IMR-90 (cell line): ENCODE data around the gene TRIM47. TPM values are rescaled to one million over a fixed set of nuclear protein-coding genes. Genes with fewer than 3 reads are reported as not detected.

Experiments
- ATAC-seq: fragments of 200-7000 bp; cut with Tn5 transposase; 2 replicates; pipeline ENCODE4 v1.9.1; 2020; ENCODE audit warnings: low read depth, mild to moderate bottlenecking, moderate library complexity
- BruUV-seq: library from RNA; stranded (reverse); fragments of 400-500 nt; replicated peaks from 2 replicates; lab custom pipeline; 2021; lab: Mats Ljungman, UMichigan
- CTCF ChIA-PET: fragments of 300-600 bp; formaldehyde crosslinking; extraction: SDS; loops from one replicate; lab custom pipeline; 2021; ENCODE audit warnings: antibody characterized with exemption; lab: Yijun Ruan, JAX
- POLR2A ChIA-PET: fragments of 300-600 bp; sonication (Branson Sonifier 250); formaldehyde crosslinking; loops from one replicate; lab custom pipeline; 2022; ENCODE audit warnings: antibody characterized with exemption; ENCODE audit not compliant: unreplicated experiment; lab: Charles Lee
- DNase-seq: peaks from one replicate; pipeline ENCODE4 v3.0.0; 2013
- H2AFZ ChIP-seq: replicated peaks from 2 replicates; pipeline ENCODE3; 2013; ENCODE audit warnings: low read length, mild to moderate bottlenecking; ENCODE audit not compliant: poor library complexity
- H2AK5ac ChIP-seq: 2 replicates; pipeline ENCODE4 v1.6.1; 2013; ENCODE audit warnings: low read depth, low read length, inconsistent platforms
- H2AK9ac ChIP-seq: replicated peaks from 2 replicates; pipeline ENCODE3; 2013; ENCODE audit warnings: mild to moderate bottlenecking, low read depth, low read length, moderate library complexity; ENCODE audit not compliant: poor library complexity
- H2BK120ac ChIP-seq: 2 replicates; pipeline ENCODE4 v1.6.1; 2013; ENCODE audit warnings: low read depth, low read length, inconsistent platforms
- H2BK15ac ChIP-seq: 3 replicates; pipeline ENCODE4 v1.6.1; 2013; ENCODE audit warnings: low read depth, low read length, inconsistent platforms
- H2BK20ac ChIP-seq: 2 replicates; pipeline ENCODE4 v1.6.1; 2013; ENCODE audit warnings: low read depth, mild to moderate bottlenecking, inconsistent platforms, low read length, moderate library complexity
- H2BK5ac ChIP-seq: 2 replicates; pipeline ENCODE4 v1.6.1; 2013; ENCODE audit warnings: mild to moderate bottlenecking, low read depth, low read length, inconsistent platforms; ENCODE audit not compliant: poor library complexity, severe bottlenecking
- H3K14ac ChIP-seq: replicated peaks from 2 replicates; pipeline ENCODE4 v1.6.1; 2013; ENCODE audit warnings: low read depth, low read length, inconsistent platforms
- H3K18ac ChIP-seq: 2 replicates; pipeline ENCODE4 v1.6.1; 2013; ENCODE audit warnings: low read depth, low read length, control low read depth
- H3K23ac ChIP-seq: 2 replicates; pipeline ENCODE4 v1.6.1; 2013; ENCODE audit warnings: low read depth, low read length, inconsistent platforms
- H3K27ac ChIP-seq: 2 replicates; pipeline ENCODE4 v1.5.1; 2013; ENCODE audit warnings: mild to moderate bottlenecking, control low read depth, low read length; ENCODE audit not compliant: insufficient read depth
- H3K27me3 ChIP-seq: 2 replicates; pipeline ENCODE4 v1.6.1; 2013; ENCODE audit warnings: low read length; ENCODE audit not compliant: control insufficient read depth, insufficient read depth
- H3K36me3 ChIP-seq: 2 replicates; pipeline ENCODE4 v1.6.1; 2013; ENCODE audit warnings: low read length, mixed read lengths; ENCODE audit not compliant: control insufficient read depth, insufficient read depth
- H3K4ac ChIP-seq: 2 replicates; pipeline ENCODE4 v1.6.1; 2013; ENCODE audit warnings: low read depth, low read length, inconsistent platforms
- H3K4me1 ChIP-seq: 2 replicates; pipeline ENCODE4 v1.6.1; 2013; ENCODE audit warnings: low read length, mixed read lengths; ENCODE audit not compliant: control insufficient read depth, insufficient read depth
- H3K4me2 ChIP-seq: 2 replicates; pipeline ENCODE4 v1.6.1; 2013; ENCODE audit warnings: low read depth, mild to moderate bottlenecking, control low read depth, low read length, moderate library complexity
- H3K4me3 ChIP-seq: 2 replicates; pipeline ENCODE4 v1.5.1; 2013; ENCODE audit warnings: low read depth, mild to moderate bottlenecking, control low read depth, low read length, moderate library complexity; ENCODE audit not compliant: insufficient read depth
- H3K56ac ChIP-seq: 2 replicates; pipeline ENCODE4 v1.6.1; 2013; ENCODE audit warnings: low read length, inconsistent platforms; ENCODE audit not compliant: insufficient read depth; ENCODE audit errors: extremely low read depth
- H3K79me1 ChIP-seq, 2 experiments: 2 replicates each; pipeline ENCODE4 v1.6.1; 2013; ENCODE audit warnings: low read length in 2 of 2, inconsistent platforms in 1 of 2, low read depth in 1 of 2
- H3K9ac ChIP-seq: 2 replicates; pipeline ENCODE4 v1.6.1; 2013; ENCODE audit warnings: low read depth, low read length, control low read depth
- H3K9me1 ChIP-seq: 2 replicates; pipeline ENCODE4 v1.6.1; 2013; ENCODE audit warnings: low read length, inconsistent platforms; ENCODE audit not compliant: insufficient read depth
- H3K9me3 ChIP-seq: 2 replicates; pipeline ENCODE4 v1.6.1; 2013; ENCODE audit warnings: low read length; ENCODE audit not compliant: control insufficient read depth, insufficient read depth
- H4K20me1 ChIP-seq: 2 replicates; pipeline ENCODE4 v1.6.1; 2013; ENCODE audit warnings: low read length, inconsistent platforms; ENCODE audit not compliant: insufficient read depth
- H4K5ac ChIP-seq: 2 replicates; pipeline ENCODE4 v1.6.1; 2013; ENCODE audit warnings: mild to moderate bottlenecking, low read depth, low read length, control low read depth
- H4K8ac ChIP-seq, 2 experiments: 2 replicates each; pipeline ENCODE4 v1.6.1; 2013; ENCODE audit warnings: low read depth in 2 of 2, low read length in 2 of 2, control low read depth in 1 of 2, inconsistent platforms in 1 of 2
- H4K91ac ChIP-seq: 2 replicates; pipeline ENCODE4 v1.6.1; 2013; ENCODE audit warnings: low read depth, low read length, inconsistent platforms; ENCODE audit not compliant: insufficient read depth
- BHLHE40 ChIP-seq: fragments of 150-350 bp; IDR thresholded peaks from 2 replicates; pipeline ENCODE4 v1.6.1; 2016; ENCODE audit warnings: mild to moderate bottlenecking, low read depth, low read length
- CEBPB ChIP-seq: IDR thresholded peaks from 2 replicates; pipeline ENCODE4 v1.6.1; 2012; ENCODE audit warnings: low read depth, low read length, improper control_type of control experiment
- FOS ChIP-seq: fragments of 150-350 bp; IDR thresholded peaks from 2 replicates; pipeline ENCODE4 v1.6.1; 2016; ENCODE audit warnings: low read depth, low read length
- MAZ ChIP-seq: IDR thresholded peaks from 2 replicates; pipeline ENCODE4 v1.6.1; 2012; ENCODE audit warnings: low read depth, mild to moderate bottlenecking, low read length, improper control_type of control experiment, moderate library complexity, borderline replicate concordance
- MXI1 ChIP-seq: IDR thresholded peaks from 2 replicates; pipeline ENCODE4 v1.6.1; 2012; ENCODE audit warnings: low read depth, mild to moderate bottlenecking, low read length, moderate library complexity, borderline replicate concordance
- NFE2L2 ChIP-seq: fragments of 150-350 bp; IDR thresholded peaks from 2 replicates; pipeline ENCODE4 v1.6.1; 2016; ENCODE audit warnings: low read depth, mild to moderate bottlenecking, low read length
- RCOR1 ChIP-seq: IDR thresholded peaks from 2 replicates; pipeline ENCODE4 v1.6.1; 2012; ENCODE audit warnings: mild to moderate bottlenecking, low read length, improper control_type of control experiment; ENCODE audit not compliant: insufficient replicate concordance
- SMC3 ChIP-seq: fragments of 150-350 bp; IDR thresholded peaks from 2 replicates; pipeline ENCODE4 v1.6.1; 2016; ENCODE audit warnings: low read depth, mild to moderate bottlenecking, antibody characterized with exemption, low read length, moderate library complexity
- WGBS, 2 experiments: methylation state at CpG; one replicate each; pipeline versions ENCODE4 v1.1.5 to v1.1.7; 2013; ENCODE audit warnings: missing lambda C conversion rate in 2 of 2; ENCODE audit not compliant: insufficient read length in 1 of 2; ENCODE audit errors: extremely low coverage in 2 of 2; 5-methylcytosine and 5-hydroxymethylcytosine counted together
- dilution Hi-C: fragments of 300-500 bp; cut with HindIII; formaldehyde crosslinking; loops from one replicate; pipeline ENCODE4 v1.14.3; 2018; ENCODE audit warnings: low sequenced_read_pairs; ENCODE audit not compliant: unreplicated experiment
- in situ Hi-C: fragments of 300-500 bp; cut with MboI; formaldehyde crosslinking; loops from 3 replicates; pipeline ENCODE4 v1.14.3; 2019; ENCODE audit warnings: low sequenced_read_pairs, inconsistent platforms, mixed read lengths
- intact Hi-C: fragments of 100-400 bp; cut with micrococcal nuclease; formaldehyde crosslinking; loops from 2 replicates; pipeline ENCODE4 v1.10.0; 2022
- polyA plus RNA-seq, 3 experiments: library from polyadenylated mRNA; depleted of rRNA; stranded (reverse); fragments of >200 nt; gene quantifications; 2 replicates each; pipeline ENCODE4 v1.2.3, GENCODE V29; 2012; ENCODE audit warnings: low replicate concordance in 1 of 3
- total RNA-seq: library from RNA; depleted of rRNA; stranded (reverse); fragments of >200 nt; gene quantifications from 2 replicates; pipeline ENCODE4 v1.2.3, GENCODE V29; 2012
- TF ChIP-seq, protein P1 (sequence below): conservative IDR thresholded peaks from 2 replicates; pipeline ENCODE4 v1.5.1; 2012; ENCODE audit warnings: mild to moderate bottlenecking, low read depth, low read length, improper control_type of control experiment
- TF ChIP-seq, protein P2 (sequence below): fragments of 150-350 bp; IDR thresholded peaks from 2 replicates; pipeline ENCODE4 v1.6.1; 2016; ENCODE audit warnings: low read depth, mild to moderate bottlenecking, low read length, moderate library complexity, borderline replicate concordance
- TF ChIP-seq, protein P3 (sequence below): fragments of 150-350 bp; IDR thresholded peaks from 2 replicates; pipeline ENCODE4 v1.6.1; 2017; ENCODE audit warnings: mild to moderate bottlenecking, antibody characterized with exemption, low read length, low read depth

The TRIM47 gene
- total and polyA plus RNA-seq, 2 of the 4 experiments (the other 2 are of a cell fraction), result 1.4 to 7.5 TPM

DNA sequence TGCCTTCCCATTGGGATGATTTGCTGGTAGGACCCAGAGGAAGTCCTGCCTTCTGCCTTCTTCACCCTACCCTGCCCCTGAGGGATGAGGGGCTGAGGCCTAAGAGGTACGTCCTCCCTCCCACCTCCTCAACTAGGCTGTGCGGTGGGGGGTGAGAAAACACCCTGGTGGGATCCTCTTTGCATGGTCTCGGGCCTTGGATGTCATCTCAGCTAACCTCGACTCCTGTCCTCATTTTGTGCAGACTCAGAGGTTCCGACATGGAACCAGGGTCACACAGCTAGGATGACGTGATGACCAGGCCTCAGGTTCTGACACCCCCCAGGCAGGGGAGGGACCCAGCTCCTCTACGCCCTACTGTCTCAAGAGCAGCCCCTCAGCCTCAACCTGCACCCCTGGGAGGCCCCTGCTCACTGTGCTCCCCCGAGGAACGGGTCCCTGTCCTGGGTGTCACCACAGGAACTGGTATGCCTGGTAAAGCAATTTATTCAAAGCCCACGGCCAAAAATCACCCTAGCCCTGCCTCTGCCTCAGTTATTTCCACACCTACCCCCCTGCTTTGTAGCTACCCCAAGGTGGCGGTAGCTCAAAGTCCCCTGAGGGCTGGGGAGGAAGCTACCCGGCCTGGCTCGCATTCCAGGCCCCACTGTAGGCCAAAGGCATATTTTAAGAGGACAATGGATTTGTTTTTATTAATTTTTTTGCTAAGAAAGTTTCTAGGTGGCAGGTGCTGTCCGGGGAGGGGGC is 51.6 kb downstream of the TRIM47 start (continued):
- TF ChIP-seq, protein P1, sequence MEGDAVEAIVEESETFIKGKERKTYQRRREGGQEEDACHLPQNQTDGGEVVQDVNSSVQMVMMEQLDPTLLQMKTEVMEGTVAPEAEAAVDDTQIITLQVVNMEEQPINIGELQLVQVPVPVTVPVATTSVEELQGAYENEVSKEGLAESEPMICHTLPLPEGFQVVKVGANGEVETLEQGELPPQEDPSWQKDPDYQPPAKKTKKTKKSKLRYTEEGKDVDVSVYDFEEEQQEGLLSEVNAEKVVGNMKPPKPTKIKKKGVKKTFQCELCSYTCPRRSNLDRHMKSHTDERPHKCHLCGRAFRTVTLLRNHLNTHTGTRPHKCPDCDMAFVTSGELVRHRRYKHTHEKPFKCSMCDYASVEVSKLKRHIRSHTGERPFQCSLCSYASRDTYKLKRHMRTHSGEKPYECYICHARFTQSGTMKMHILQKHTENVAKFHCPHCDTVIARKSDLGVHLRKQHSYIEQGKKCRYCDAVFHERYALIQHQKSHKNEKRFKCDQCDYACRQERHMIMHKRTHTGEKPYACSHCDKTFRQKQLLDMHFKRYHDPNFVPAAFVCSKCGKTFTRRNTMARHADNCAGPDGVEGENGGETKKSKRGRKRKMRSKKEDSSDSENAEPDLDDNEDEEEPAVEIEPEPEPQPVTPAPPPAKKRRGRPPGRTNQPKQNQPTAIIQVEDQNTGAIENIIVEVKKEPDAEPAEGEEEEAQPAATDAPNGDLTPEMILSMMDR, result no peak

DNA sequence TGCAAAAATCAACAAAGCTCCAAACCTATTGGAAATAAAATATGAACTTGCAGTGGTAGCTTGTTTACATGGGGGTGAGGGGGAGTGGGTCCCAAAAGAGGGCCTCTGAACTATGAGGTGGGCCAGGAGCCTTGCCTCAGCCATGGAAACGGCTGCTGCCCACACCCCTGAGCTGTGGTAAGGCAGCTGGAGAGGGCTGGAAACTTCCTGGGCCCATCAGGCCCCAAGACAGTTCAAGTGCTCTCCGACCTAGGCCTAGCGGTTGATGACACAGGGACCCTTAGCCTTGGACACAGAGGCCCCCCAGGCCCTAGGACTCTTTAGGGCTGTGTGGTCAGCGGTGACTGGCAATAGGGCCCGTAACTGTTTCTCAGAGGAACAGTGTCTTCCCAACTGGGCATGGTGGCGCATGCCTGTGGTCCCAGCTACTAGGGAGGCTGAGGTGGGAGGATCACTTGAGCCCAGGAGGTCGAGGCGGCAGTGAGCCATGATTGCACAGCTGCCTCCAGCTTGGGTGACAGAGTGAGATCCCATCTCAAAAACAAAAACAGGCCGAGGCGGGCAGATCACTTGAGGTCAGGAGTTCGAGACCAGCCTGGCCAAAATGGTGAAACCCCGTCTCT is 52.5 kb downstream of the TRIM47 start:
- Histone ChIP-seq H3K14ac (no peak overlapping the region), H4K91ac (no peak overlapping the region), H3K56ac (no peak overlapping the region), H4K5ac (no peak overlapping the region), H3K18ac (no peak overlapping the region), H3K27me3 (no peaks in the 10 kb centered on the region), H2BK20ac (no peak overlapping the region), H4K20me1 (no peaks in the 10 kb centered on the region), H3K27ac (no peak overlapping the region), H3K9me3 (no peaks in the 10 kb centered on the region), H3K4me1 (no peaks in the 10 kb centered on the region; the same call in 1 of the 2 replicates), H4K8ac (no peak overlapping the region), H3K4ac (no peak overlapping the region), H2BK5ac (no peak overlapping the region), H3K4me2 (no peak overlapping the region), H3K36me3 (peaks cover 33% of the 10 kb centered on the region), H3K9ac (no peak overlapping the region), H2AFZ (no peak overlapping the region), H2AK5ac (no peak overlapping the region), H2BK120ac (no peak overlapping the region), H3K9me1 (no peaks in the 10 kb centered on the region), H3K4me3 (no peak overlapping the region), H3K23ac (no peak overlapping the region), H3K79me1 (no peaks in the 10 kb centered on the region), H2AK9ac (no peak overlapping the region), H2BK15ac (no peak overlapping the region)
- ATAC-seq (no peak), DNase-seq (no peak)
- intact Hi-C loops, result loop anchor here (5.0 kb wide), 1 partner anchor 44 kb away; the partner anchor contains the start of gene UNK
- no TSS peak for BruUV-seq
- in situ Hi-C loops, result no loop called here
- CTCF ChIA-PET, result no interaction called here
- 100% methylated on average over 1 of the region's 12 CpGs; no CpG with 5 or more reads in 1 of the 2 experiments for WGBS, 2 experiments
- POLR2A ChIA-PET, result no interaction called here
- dilution Hi-C loops, result no loop called here
- TF ChIP-seq RCOR1 (no peak), MXI1 (no peak), BHLHE40 (no peak), SMC3 (no peak), CEBPB (no peak), MAZ (no peak), NFE2L2 (no peak), FOS (no peak)
- TF ChIP-seq, protein P2, sequence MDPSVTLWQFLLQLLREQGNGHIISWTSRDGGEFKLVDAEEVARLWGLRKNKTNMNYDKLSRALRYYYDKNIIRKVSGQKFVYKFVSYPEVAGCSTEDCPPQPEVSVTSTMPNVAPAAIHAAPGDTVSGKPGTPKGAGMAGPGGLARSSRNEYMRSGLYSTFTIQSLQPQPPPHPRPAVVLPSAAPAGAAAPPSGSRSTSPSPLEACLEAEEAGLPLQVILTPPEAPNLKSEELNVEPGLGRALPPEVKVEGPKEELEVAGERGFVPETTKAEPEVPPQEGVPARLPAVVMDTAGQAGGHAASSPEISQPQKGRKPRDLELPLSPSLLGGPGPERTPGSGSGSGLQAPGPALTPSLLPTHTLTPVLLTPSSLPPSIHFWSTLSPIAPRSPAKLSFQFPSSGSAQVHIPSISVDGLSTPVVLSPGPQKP, result no peak
- TF ChIP-seq, protein P3, sequence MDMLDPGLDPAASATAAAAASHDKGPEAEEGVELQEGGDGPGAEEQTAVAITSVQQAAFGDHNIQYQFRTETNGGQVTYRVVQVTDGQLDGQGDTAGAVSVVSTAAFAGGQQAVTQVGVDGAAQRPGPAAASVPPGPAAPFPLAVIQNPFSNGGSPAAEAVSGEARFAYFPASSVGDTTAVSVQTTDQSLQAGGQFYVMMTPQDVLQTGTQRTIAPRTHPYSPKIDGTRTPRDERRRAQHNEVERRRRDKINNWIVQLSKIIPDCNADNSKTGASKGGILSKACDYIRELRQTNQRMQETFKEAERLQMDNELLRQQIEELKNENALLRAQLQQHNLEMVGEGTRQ, result no peak
